Measurements from ENCODE around the gene OR52A5. TPM values are rescaled to one million over a fixed set of nuclear protein-coding genes. Genes with fewer than 3 reads are reported as not detected.

Gene OR52A5
- not detected in 5 replicates for total RNA-seq (2022; extraction: Qiagen RNA extraction)

DNA sequence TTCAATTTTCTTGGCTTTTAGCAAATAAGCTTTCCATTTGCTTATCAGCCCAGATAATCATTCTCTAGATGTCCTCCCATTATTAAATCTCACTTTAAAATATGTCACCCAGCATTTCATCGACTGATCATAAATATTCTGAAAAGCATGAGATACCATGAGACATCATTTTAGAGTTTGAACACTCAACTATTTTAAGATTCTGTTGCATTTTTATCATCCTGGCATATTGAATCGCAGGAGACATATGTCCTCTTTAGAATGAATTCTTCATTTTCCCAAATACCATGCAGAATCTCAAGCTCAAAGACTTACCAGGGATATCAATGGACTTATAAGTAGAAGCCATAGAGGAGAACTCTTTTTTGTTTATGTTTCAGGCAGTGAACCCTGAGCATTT is at the start of gene OR52A5:
OR52A5 (minus strand) TSS at position 361 of the 400 bp plus-strand sequence. CDS start 5,714 bp downstream, outside the sequence.

GRCh38 chr11:5154657-5155056 is 16.5 kb upstream of the OR52A5 start, which contains the start of gene OR52A1:
TSS of gene OR52A1 (minus strand) at chr11:5154757. CDS start at chr11:5152369, 2,388 bp downstream.

Other genes starting within 250 kb of the OR52A5 start
- gene OR51A7, start 234.6 kb downstream of the OR52A5 start, total RNA-seq (2022; extraction: Qiagen RNA extraction): not detected in 5 replicates
- not detected in 5 replicates for gene OR51G2, start 219.0 kb downstream of the OR52A5 start, total RNA-seq (2022; extraction: Qiagen RNA extraction)
- gene OR51G1, start 214.0 kb downstream of the OR52A5 start, total RNA-seq (2022; extraction: Qiagen RNA extraction): not detected in 5 replicates
- gene OR51A4, start 190.8 kb downstream of the OR52A5 start, total RNA-seq (2022; extraction: Qiagen RNA extraction): not detected in 5 replicates
- not detected in 5 replicates for gene OR51A2, start 182.6 kb downstream of the OR52A5 start, total RNA-seq (2022; extraction: Qiagen RNA extraction)
- not detected in 5 replicates for gene OR51L1, start 143.5 kb downstream of the OR52A5 start, total RNA-seq (2022; extraction: Qiagen RNA extraction)
- not detected in 5 replicates for gene OR52J3, start 91.8 kb downstream of the OR52A5 start, total RNA-seq (2022; extraction: Qiagen RNA extraction)
- not detected in 5 replicates for gene OR52E2, start 78.7 kb downstream of the OR52A5 start, total RNA-seq (2022; extraction: Qiagen RNA extraction)
- gene OR52E1, start 68.8 kb downstream of the OR52A5 start, total RNA-seq (2022; extraction: Qiagen RNA extraction): not detected in 5 replicates
- gene OR52A1, start 16.4 kb upstream of the OR52A5 start, total RNA-seq (2022; extraction: Qiagen RNA extraction): not detected in 5 replicates
- not detected in 5 replicates for gene OR51V1, start 62.3 kb upstream of the OR52A5 start, total RNA-seq (2022; extraction: Qiagen RNA extraction)
- not detected in 5 replicates for gene HBB, start 88.7 kb upstream of the OR52A5 start, total RNA-seq (2022; extraction: Qiagen RNA extraction)
- not detected in 5 replicates for gene HBD, start 96.1 kb upstream of the OR52A5 start, total RNA-seq (2022; extraction: Qiagen RNA extraction)
- not detected in 5 replicates for gene HBG1, start 111.5 kb upstream of the OR52A5 start, total RNA-seq (2022; extraction: Qiagen RNA extraction)
- gene HBG2, start 116.4 kb upstream of the OR52A5 start, total RNA-seq (2022; extraction: Qiagen RNA extraction): not detected in 5 replicates
- gene HBE1, start 131.6 kb upstream of the OR52A5 start, total RNA-seq (2022; extraction: Qiagen RNA extraction): 0.16 TPM in 1 of 5 replicates, not detected in the others
- gene OR51B4, start 163.6 kb upstream of the OR52A5 start, total RNA-seq (2022; extraction: Qiagen RNA extraction): not detected in 5 replicates
- not detected in 5 replicates for gene OR51B2, start 185.9 kb upstream of the OR52A5 start, total RNA-seq (2022; extraction: Qiagen RNA extraction)
- gene OR51B5, start 205.2 kb upstream of the OR52A5 start, total RNA-seq (2022; extraction: Qiagen RNA extraction): not detected in 5 replicates
- not detected in 5 replicates for gene OR51B6, start 213.2 kb upstream of the OR52A5 start, total RNA-seq (2022; extraction: Qiagen RNA extraction)
- not detected in 5 replicates for gene OR51M1, start 245.5 kb upstream of the OR52A5 start, total RNA-seq (2022; extraction: Qiagen RNA extraction)